ENCODE results near the gene TREM1.
"Not testable (repeated sequence)": the region's sequence is repeated elsewhere in the genome, so short reads cannot be mapped to it uniquely, and the experiment has no call there.

Gene TREM1

DNA sequence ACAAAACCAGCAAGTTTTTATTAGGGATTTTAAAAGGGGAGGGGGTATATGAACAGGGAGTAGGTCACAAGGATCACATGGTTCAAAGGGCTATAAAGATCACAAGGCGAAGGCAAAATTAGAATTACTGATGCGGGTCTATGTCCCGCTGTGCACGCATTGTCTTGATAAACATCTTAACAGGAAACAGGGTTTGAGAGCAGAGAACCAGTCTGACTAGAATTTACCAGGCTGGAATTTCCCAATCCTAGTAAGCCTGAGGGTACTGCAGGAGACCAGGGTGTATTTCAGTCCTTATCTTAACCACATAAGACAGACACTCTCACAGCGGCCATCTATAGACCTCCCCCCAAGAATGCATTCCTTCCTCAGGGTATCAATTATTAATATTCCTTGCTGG lies 10.8 kb upstream of the TREM1 start:
- not testable (repeated sequence) for DNase-seq (ENCODE audit: low read depth)

DNA sequence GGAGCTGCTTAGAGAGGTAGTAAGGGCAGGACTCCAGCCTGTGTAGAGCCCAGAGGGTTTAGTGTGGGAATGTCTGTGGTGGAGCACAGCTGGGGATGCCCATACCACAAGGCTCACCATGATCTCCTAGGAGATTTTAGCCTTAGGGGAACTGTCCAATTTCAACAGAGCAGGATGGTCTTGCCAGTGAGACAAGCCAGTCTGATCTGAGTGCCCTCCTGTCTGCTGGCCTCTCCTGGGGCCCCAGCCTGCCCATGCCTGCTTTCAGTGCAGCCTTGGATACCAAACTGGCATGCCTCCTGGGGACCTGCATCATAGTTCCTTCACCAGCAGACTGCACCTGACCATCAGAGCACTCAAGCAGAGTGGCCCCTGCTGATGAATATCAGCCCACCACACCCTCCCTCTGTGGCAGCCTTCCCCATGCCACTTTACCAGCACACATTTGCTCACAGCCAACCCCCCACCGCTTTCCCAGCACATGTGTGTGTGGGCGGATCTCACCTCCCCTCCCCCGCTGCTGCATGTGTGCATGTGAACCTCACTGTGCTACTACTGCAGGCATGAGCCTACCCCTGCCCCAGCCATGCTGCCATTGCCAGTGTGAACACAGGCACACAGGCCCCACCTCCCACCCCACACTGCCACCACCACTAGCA lies 7.9 kb upstream of the TREM1 start:
- DNase-seq (ENCODE audit: low read depth) = no peak

DNA sequence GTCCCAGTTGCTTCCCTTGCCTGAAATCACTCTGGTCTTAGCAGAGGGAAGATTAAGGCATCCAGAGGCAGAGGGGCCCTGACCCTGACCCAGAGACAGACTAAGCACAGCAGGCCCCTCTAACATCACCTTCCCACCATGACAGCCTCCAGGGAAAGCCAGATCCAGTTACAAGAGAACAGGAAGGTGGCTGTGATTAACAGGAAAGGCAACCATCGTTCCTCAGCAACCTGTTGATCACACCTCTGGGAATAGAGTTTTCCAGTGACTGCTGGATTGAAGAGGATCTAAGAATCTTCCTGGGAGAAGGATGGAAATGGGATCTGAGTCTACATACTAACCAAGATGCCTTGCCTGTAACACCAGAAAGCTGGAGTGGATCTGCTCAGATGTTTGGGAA lies 5.2 kb upstream of the TREM1 start:
- DNase-seq (ENCODE audit: low read depth) = no peak

DNA sequence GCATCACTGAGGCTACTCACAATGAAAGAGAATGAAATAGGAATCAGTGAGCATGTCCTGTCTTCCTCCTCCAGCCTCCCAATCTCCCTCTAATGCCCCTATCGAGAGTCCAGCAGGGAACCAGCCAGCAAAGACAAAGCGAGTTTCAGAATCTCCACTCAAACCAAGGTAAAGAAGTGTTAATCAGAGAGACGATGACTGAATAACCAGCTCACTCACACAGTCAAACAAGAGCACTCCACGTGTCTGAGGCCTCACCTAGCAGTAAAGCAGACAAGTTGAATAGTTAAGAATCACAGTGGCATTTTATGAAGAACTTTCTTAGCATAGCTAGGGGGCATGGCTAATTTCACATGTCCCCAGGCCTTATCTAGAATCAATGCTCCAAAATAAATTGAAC lies 3.3 kb upstream of the TREM1 start:
- no peak for DNase-seq (ENCODE audit: low read depth)

DNA sequence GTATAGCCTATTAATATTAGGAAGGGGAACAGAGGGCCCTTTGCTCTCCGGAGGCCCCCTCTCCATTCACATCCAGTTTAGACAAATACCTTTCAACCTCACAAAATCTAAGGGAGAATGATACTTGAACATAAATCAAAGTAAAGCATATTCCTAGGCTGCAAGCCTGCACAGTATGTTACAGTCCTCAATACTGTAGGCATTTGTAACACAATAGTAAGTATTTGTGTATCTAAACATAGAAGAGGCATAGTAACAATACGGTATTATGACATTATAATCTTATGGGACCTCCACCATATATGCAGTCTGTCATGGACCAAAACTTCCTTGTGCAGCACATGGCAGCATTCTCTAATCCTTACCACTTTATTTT lies 2.3 kb upstream of the TREM1 start:
- no peak for DNase-seq (ENCODE audit: low read depth)

DNA sequence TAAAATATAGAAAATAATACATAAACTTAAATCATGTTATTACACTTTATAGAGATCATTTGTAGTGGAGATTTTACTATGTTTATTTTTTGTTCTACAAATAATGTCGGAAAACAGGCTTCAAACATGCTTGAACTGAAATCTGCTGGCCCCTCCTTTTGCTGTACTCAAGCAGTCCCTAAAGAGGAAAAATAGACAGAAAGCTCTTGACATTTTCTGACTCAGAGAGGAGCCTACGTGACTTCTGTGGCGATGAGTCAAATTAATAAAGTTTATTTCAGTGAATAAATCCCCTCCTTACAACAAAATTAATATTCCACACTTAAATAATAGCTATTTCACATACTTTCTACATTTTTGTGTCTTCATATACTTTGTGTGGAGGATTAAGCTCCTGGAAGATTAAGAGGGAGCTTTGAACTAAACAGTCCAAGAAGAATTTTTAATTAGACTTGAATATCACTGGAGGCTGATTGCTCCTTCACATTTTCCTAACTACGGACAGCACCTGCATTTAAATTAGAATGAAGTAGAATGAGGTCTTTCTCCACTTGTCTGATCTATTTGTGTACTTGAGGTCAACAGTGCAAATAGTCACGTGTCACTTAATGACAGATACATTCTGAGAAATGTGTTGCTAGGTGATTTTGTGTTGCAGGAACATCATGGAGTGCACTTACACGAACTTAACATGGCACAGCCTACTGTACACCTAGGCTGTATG lies 1.7 kb upstream of the TREM1 start:
- DNase-seq (ENCODE audit: low read depth) = no peak

DNA sequence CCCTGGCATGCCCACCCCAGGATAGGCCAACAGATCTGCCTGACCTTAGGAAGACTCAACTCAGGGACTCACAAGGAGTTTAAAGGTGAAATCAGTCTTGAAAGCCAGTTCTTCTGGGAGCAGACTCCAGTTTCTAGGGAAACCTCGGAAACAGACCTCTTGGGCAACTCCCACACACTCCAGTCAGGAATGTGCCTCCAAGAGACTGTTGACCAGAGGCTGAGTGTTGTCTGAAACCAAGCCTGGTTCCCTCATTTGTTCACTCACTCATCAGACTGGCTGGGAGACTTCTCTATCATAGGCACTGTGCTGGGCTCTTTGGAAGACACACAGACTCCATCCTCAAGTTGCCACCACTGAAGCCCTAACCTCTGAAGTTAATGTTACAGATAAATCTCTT lies 1.8 kb downstream of the TREM1 start:
- DNase-seq (ENCODE audit: low read depth) = no peak

DNA sequence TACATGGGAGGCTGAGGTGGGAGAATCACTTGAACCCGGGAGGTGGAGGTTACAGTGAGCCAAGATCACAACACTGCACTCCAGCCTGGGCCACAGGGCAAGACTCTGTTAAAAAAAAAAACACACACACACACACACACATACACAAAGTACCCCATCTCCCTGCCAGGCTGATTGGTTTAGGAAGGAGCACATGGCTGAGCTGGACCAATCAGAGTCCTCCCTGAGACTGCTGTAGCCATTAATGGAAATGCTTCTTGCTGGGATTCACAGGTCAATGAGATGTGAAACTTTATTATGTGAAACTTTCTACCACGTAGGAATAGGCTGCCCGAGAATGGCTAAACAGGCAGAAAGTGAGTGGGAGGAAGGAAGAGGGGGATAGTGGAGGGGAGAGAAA lies 2.9 kb downstream of the TREM1 start:
- no peak for DNase-seq (ENCODE audit: low read depth)

DNA sequence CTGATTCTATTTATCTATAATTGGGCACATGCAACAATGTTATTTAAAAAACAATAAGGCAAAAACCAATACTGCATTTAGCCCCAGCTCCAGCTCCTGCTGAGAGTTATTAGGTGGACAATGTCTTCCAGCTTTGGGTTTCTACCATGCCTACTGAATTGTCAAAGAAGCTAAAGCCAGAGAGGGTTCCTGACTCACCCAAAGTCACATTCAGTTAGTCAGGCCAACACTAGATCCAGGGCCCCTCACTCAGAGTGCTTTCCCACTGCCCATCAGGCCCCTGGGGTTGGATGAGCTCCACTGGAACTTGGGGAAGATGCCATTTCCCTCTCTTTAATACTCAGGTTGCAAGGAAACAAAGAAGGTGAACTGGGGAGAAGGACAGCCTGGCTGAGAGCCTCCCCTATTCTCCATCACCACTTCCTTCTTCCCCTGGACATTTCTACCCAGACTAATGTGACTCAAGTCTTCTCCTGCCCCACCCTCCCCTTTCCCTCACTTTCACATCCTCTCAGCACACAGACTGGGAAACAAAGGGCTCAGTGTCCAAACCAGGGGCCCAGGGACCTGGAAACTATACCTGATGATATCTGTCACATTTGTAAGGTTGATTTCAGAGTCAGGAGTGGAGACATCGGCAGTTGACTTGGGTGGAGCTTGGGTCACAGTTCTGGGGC lies 6.0 kb downstream of the TREM1 start:
- DNase-seq (ENCODE audit: low read depth) = no peak

DNA sequence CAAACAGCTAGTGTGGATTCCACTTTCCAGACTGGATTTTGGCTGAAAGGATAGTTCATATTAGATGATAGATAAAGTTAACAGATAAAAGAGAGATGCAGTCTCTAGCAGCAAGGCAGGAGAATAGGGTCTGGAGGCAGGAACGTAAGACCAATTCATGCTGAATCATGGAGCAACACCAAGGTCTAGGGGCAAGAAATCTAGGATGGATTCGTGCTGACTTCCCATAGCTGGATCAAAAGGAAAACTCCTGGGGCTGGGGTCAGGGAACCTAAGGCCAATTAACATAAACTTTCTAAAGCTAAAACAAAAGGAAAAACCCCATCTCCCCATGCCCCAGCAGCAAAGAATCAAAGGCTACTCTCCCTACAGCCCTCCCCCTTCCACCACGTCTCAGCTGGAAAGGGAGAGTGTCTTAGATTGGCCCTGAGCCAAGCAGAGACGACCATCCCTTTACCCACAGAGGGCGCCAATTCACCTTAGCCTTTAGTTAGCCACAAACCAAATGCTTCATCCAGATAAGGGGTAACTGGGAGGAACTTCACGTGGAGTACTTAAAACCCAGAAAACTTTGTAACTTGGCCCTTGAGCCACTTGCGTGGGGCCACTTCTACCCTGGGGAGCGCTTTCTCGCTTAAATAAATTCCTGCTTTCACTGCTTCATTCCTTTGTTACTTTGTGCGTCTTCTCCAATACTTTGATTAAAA lies 7.6 kb downstream of the TREM1 start:
- DNase-seq (ENCODE audit: low read depth) = no peak

DNA sequence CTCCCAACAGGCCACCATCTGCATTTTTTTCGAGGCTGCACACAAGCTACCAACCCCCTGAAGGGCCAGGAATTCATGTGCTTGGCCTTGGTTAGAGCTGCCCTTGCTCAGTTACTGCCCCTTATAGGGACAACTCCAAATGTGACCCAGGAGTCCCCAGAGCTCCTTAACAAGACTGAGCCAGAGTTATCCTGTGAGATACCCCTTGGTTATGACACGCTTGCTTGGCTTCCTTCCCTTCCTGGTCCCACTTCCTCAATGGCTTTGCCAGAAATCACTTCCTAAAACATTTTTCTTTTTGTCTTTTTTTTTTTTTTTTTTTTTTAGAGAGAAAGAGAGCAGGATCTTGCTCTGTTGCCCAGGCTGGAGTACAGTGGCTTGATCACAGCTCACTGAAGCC lies 8.9 kb downstream of the TREM1 start:
- no peak for DNase-seq (ENCODE audit: low read depth)

DNA sequence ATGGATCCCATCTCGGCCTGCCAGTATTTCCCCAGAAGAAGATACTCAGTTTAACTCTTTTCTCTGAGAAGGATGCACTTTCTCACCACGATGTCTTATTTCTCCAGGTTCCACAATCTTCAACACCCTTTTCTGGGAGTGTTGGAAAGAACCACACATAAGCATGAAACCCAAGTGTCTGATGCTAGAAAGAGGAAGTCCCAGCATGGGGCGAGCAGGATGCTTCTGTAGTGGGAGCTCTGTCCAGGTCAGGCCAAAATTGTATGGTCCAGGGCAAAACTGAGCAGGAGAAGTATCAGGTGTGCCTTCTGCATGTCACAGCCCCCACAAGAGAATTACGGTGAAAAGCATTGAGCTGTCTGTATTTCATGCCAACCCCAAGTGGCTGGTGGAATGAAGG lies 11.0 kb downstream of the TREM1 start:
- no peak for DNase-seq (ENCODE audit: low read depth)

DNA sequence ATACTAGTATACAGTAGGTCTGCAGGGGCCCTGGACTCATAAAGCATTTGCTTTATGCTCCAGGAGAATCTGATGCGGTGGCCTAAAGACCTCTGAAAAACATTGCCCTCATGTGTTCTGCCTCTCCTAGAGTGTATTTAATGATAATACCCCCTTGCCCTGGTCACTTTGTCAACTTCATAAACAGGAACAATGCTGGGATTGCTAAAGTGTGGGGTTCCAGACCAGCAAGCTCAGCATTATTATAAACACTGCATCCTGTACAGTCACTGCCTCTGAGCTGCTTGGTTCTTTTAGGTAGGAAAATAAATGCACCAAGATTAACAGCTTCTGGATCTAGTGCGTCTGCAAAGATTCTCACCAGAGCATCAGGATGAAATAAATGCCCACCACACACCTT lies 12.2 kb downstream of the TREM1 start:
- DNase-seq (ENCODE audit: low read depth) = no peak

DNA sequence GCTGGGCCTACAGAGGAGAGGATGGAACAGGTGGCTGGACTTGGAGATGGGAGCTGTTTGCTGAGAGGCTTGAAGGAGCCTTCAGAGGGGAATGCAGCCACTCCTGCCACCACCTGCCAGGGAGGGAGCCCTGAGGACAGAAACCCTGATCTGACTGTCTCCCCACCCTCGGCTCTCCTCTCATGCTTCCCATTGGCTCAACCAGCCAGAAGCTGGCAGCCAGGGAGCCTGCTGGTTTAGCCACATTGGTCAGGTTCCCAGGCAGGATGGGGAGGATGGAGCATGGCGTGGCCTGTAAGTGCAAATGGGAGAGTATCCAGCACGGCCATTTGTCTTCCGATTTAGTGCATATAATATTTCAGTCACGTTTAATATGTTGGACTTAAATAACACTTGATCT lies 12.8 kb downstream of the TREM1 start:
- DNase-seq (ENCODE audit: low read depth) = no peak

DNA sequence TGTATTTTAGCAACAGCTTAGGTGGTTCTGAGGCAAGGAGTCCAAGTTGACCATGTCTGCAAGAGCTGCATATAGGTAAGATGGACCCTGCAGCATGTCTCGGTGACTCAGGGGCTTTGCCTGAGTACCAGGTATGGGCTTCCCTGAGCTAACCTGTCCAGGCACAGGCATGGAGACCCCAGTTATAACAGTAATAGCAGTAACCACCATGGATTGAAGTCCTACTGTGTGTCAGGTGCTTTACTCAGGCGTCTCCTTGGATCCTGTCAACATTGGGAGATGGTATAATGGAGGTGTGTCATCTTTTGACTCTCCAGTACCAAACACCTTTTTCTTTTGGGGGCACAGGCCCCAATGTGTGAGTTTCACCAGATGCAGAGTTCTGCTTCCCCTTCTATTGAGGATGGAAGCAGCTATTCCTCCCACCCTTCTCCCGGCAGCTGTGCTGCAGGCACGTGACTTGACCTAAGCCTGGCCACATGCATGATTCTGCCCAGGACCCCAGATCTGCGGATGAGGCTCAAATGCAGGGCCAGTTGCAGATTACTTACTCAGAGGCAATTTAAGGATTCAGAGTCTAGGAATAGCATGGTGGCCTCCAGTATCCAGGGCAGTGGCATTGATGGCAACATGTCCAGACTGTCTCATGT lies 13.8 kb downstream of the TREM1 start:
- no peak for DNase-seq (ENCODE audit: low read depth)

DNA sequence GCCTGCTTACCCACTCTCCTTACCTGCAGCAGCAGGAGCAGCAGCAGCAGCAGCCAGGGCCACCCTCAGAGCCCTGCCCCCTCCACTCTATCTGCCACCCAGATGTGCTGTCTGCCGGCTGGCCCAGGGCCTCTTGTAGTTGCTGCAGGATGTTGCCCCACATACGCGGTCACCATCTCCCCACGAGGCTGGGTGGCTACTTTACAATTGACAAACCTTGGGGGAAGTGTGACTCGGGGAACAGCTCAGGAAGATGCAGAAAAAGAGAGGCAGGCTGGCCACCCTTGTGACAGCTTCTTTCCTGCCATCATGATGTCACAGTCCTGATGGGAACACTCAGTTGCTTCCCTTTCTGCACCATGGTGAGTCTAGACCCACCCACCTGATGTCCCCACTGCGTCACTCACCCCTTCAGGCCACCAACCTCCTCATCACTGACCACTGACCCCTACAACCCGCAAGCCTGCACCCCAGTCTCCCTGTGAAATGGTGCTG lies 14.5 kb downstream of the TREM1 start:
- DNase-seq (ENCODE audit: low read depth) = no peak

DNA sequence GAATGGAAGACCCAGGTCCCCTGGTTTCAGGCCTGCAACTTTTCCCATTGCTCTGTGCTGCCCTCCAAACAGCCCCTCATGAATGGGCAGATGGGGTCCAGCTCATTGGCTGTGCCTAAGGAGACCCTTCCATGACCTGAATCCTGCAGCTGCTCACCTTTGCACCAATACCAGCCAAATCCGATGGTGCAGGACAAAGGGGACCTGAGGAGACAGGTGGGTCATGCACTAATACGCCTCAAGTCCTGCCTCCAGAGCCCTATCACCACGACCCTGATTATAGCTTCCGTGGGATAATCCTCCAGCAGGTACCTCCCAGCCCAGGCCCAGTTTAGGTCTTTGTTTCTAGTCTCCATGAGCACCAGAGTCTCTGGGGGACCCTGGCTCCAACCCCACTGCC lies 16.8 kb downstream of the TREM1 start:
- DNase-seq (ENCODE audit: low read depth) = no peak

DNA sequence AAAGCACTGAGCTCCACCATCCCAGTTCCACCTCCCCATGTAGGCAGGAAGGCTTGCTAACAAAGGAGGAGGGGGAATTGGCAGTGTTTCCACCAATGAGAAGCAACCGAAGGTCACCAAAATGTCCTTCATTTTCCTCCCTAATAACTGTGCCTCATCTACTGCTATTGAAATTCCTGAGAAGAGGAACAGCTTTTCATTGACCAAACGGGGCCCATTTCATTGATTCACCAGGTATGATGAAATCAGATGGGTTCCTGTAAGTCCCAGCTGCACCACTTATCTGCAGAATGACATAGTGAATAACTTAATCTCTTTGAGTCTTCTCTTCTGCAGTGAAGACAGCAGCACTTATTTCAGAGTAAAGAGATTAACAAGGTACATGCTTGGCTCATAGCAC lies 17.3 kb downstream of the TREM1 start:
- no peak for DNase-seq (ENCODE audit: low read depth)

DNA sequence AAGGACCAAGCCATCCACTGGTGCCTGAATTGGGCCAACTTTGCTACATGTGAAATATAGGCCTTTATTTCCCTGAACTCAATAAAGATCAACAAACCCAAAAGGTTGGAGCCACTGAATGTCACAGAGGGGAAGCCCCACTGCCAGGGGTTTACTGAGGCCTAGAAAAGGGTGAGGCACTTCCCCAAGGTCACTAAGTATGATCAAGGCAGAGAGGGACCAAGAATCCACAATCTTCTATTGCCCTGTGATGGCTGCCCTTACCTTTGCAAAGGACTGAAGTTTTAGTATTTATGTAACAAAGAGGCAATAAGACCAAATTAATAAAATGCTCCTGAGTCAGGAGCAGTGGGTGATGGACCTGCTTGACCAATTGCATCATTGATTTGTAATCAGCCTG lies 18.0 kb downstream of the TREM1 start:
- no peak for DNase-seq (ENCODE audit: low read depth)

DNA sequence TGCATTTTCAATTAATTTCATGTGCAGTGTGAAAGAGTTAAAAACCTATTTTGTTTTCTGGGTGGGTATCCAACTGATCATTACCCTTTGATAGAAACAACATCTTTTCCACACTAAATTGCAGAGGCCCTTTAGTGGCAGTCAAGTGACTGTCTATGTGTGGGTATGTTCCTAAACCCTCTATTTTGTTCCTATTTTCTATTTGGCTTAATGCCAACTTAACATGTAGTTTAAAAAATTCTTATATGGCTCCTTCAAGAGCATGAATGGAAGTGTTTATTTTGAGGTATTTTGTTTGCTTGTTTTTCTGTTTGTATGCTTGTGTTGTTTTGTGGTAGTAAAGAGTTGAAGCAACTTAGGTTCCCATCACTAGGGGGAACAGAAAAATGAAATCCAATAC lies 19.9 kb downstream of the TREM1 start:
- no peak for DNase-seq (ENCODE audit: low read depth)

DNA sequence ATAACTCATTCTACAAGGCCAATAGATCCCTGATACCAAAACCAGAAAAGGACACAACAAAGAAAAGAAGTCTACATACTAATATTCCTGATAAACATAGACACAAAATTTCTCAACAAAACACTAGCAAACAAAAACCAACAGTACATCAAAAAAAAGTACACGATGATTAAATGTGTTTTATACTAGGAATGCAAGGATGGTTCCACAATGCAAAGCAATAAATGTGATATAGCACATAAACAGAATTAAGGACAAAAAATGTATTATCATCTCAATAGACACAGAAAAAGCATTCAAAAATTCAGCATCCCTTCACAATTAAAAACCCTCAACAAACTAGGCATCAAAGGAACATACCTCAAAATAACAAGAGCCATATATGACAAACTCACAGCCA lies 23.2 kb downstream of the TREM1 start:
- no peak for DNase-seq (ENCODE audit: low read depth)

DNA sequence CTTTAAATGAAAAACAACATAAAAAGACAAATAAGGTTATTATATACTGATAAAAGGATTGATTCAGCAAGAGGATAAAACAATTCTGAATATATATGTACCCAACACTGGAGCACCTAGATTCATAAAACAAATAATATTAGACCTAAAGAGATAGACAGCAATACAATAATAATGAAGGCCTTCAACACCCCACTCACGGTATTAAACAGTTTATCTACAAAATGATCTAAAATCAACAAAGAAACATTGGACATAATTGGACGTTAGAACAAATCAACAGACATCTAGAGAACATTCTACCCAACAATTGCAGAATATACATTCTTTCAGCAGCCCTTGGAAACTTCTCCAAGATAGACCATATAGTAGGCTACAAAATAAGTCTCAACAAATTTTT lies 24.1 kb downstream of the TREM1 start:
- DNase-seq (ENCODE audit: low read depth) = no peak

DNA sequence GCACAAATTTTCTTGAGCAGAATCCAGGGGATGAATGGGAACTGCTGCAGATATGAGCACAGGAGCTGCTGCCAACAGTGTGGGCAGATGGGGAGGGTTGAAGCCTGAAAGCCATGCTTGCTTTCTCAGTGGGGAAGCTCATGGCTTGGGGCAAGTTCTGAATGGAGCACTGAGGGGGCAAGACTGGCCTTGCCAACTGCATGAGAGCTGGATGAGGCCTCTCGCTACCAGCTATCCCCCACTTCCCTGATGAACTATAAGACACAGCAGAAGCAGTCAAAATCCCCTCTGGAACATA lies 28.3 kb downstream of the TREM1 start:
- DNase-seq (ENCODE audit: low read depth) = no peak

All from non-pigmented ciliary epithelial cell (primary cell).